BE2C (cell line): ENCODE data around the gene CUL5.
"Not testable (repeated sequence)": the region's sequence is repeated elsewhere in the genome, so short reads cannot be mapped to it uniquely, and the experiment has no call there.

Experiments
- DNase-seq: peaks from one replicate; pipeline ENCODE4 v3.0.0-alpha.2; 2020
- H3K27me3 ChIP-seq: fragments of 250-450 bp; sonication (Bioruptor Pico); 2 replicates; pipeline ENCODE4 v1.5.1; 2020; ENCODE audit warnings: mild to moderate bottlenecking
- H3K36me3 ChIP-seq: fragments of 250-450 bp; sonication (Bioruptor Pico); 2 replicates; pipeline ENCODE4 v1.5.1; 2020; ENCODE audit warnings: mild to moderate bottlenecking
- H3K4me1 ChIP-seq: fragments of 250-450 bp; sonication (Bioruptor Pico); 2 replicates; pipeline ENCODE4 v1.5.1; 2020
- H3K4me3 ChIP-seq: 2 replicates; pipeline ENCODE4 v1.5.1; 2011; ENCODE audit warnings: low read depth, low read length
- H3K9me3 ChIP-seq: fragments of 250-450 bp; sonication (Bioruptor Pico); 2 replicates; pipeline ENCODE4 v1.5.1; 2020
- CTCF ChIP-seq: IDR thresholded peaks from 2 replicates; pipeline ENCODE4 v1.5.1; 2012; ENCODE audit warnings: mild to moderate bottlenecking, low read depth, low read length

CUL5 gene

GRCh38 chr11:108122166-108122628 lies 113.5 kb downstream of the CUL5 start:
- Histone ChIP-seq H3K4me1 (peaks cover 14% of the 10 kb centered on the region), H3K36me3 (peaks cover 5% of the 10 kb centered on the region; the same call in 1 of the 2 replicates), H3K27me3 (no peaks in the 10 kb centered on the region), H3K4me3 (peak overlapping the region; percentile 82), H3K9me3 (no peaks in the 10 kb centered on the region)
- TF ChIP-seq CTCF = no peak
- DNase-seq = no peak

- H3K27me3 ChIP-seq = no peaks in the 10 kb centered on the region
- no peaks in the 10 kb centered on the region for H3K9me3 ChIP-seq
- peaks cover 27% of the 10 kb centered on the region for H3K36me3 ChIP-seq
- peak overlapping the region; percentile 21 for H3K4me3 ChIP-seq
- H3K4me1 ChIP-seq = peaks cover 14% of the 10 kb centered on the region
- TF ChIP-seq CTCF = no peak
- DNase-seq = peak; percentile 43
Measured at GRCh38 chr11:108125096-108125495, 116.4 kb downstream of the CUL5 start.

GRCh38 chr11:108128772-108129171 lies 120.1 kb downstream of the CUL5 start:
- Histone ChIP-seq H3K4me1 (peaks cover 10% of the 10 kb centered on the region), H3K9me3 (no peaks in the 10 kb centered on the region), H3K36me3 (peaks cover 48% of the 10 kb centered on the region), H3K27me3 (no peaks in the 10 kb centered on the region), H3K4me3 (no peak overlapping the region)
- no peak for DNase-seq
- TF ChIP-seq CTCF = no peak

GRCh38 chr11:108131993-108132392 lies 123.3 kb downstream of the CUL5 start:
- peaks cover 6% of the 10 kb centered on the region for H3K4me1 ChIP-seq
- no peak overlapping the region for H3K4me3 ChIP-seq
- peaks cover 63% of the 10 kb centered on the region for H3K36me3 ChIP-seq
- DNase-seq = no peak
- H3K9me3 ChIP-seq = no peaks in the 10 kb centered on the region
- no peaks in the 10 kb centered on the region for H3K27me3 ChIP-seq
- TF ChIP-seq CTCF = no peak

- H3K27me3 ChIP-seq, H3K4me1 ChIP-seq, H3K9me3 ChIP-seq, H3K4me3 ChIP-seq, DNase-seq: not testable (repeated sequence)
- peaks cover 55% of the 10 kb centered on the region for H3K36me3 ChIP-seq
Measured at GRCh38 chr11:108132993-108133538, 124.4 kb downstream of the CUL5 start.

GRCh38 chr11:108135845-108136544 lies 127.3 kb downstream of the CUL5 start:
- H3K9me3 ChIP-seq = no peaks in the 10 kb centered on the region
- H3K4me1 ChIP-seq = peaks cover 6% of the 10 kb centered on the region
- H3K27me3 ChIP-seq = no peaks in the 10 kb centered on the region
- H3K4me3 ChIP-seq = no peak overlapping the region
- peaks cover 57% of the 10 kb centered on the region for H3K36me3 ChIP-seq
- DNase-seq = no peak
- TF ChIP-seq CTCF = peak; percentile 52
